ENCODE measurements around the gene SCN10A. TPM values are rescaled to one million over a fixed set of nuclear protein-coding genes. Genes with fewer than 3 reads are reported as not detected.

The SCN10A gene
- under 0.01 TPM in 1 of 2 replicates, not detected in the other for total RNA-seq

DNA sequence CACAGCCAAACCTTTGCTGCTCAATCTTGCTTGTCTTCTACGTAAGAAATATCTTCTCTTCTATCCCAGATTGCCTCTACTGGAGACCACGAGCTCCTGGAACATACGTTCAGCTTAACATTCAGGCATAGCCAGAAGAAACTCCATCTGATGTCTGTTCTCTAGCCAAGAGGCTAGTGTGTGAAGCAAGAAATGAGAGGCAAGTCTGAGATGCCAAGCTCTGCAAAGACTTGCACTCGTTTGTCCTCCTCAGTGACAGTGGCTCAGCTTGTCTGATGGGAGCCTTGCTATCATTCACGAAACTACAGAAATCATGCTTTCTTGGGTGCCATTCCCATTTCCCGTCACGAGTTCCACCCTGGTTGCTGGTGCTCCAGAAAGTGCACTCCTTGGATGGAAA, at the start of gene SCN10A:
Gene SCN10A, minus strand, starts transcription at position 192 of the 400 bp plus-strand sequence. CDS start 22,207 bp downstream, outside the sequence.

DNA sequence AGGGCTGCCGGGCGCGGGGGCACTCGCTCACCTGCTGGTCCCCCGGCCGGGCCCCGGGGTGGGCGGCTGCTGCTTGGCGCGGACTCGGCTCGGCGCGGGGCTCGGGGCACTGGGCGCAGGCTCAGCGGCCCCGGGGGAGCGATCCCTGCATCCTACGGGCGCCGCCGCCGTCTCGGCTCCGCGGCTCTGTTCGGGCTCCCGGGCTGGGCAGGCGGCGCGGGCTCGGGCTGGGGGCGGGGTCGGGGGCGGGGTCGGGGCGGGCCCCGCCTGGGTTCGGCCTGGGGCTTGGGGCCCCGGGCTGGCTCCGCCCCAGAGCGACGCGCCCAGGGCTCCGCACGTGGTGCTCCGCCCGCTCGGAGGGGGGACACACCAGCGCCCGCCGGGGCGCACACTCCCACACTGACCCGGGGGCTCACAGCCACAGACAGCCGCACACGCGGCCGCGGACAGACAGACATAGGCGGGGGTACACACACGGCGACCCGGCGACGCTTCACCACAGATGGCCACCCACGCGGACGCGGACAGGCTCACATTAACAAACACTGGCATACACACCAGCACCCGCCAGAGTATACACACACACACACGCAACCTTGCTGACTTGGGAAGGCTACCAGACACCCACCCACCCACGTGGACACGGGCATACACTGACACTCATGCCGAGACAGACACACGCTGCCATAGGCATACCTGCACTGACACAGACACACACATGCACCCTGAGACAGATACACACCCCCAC, 166.3 kb downstream of the SCN10A start, which contains the start of gene SCN5A:
Gene SCN5A, minus strand, starts transcription at position 188 of the 748 bp plus-strand sequence. CDS start 16,380 bp downstream, outside the sequence.

Other genes with a start within 250 kb of the SCN10A start
- 0.37 and 0.43 TPM in 2 replicates for gene SCN5A, start 166.5 kb downstream of the SCN10A start, total RNA-seq
- under 0.01 TPM in 2 replicates for gene SCN11A, start 235.7 kb upstream of the SCN10A start, total RNA-seq
- gene WDR48, start 235.8 kb upstream of the SCN10A start, total RNA-seq: 28.4 and 31.6 TPM in 2 replicates

All from smooth muscle cell of bladder (primary cell).